ENCODE results near the gene FXYD6. TPM values are rescaled to one million over a fixed set of nuclear protein-coding genes. Genes with fewer than 3 reads are reported as not detected.

The FXYD6 gene
- total RNA-seq, 1 donor from 2014 or later = 10.5 TPM

- Histone ChIP-seq H4K20me1 (ENCODE audit: insufficient read depth, low read length) (no peaks in the 10 kb centered on the region), H3K79me2 (ENCODE audit: insufficient read depth, low read length) (no peaks in the 10 kb centered on the region), H3K27me3 (ENCODE audit: insufficient read depth, low read length) (peaks cover 7% of the 10 kb centered on the region), H3K9me3 (ENCODE audit: insufficient read depth, low read depth, low read length) (no peaks in the 10 kb centered on the region), H2AFZ (ENCODE audit: low read depth, low read length) (no peak overlapping the region), H3K4me2 (ENCODE audit: low read length) (no peak overlapping the region), H3K27ac (ENCODE audit: low read depth, low read length) (no peak overlapping the region), H3K36me3 (ENCODE audit: insufficient read depth, low read length) (no peaks in the 10 kb centered on the region), H3K4me3 (ENCODE audit: insufficient read depth, low read depth, low read length) (no peak overlapping the region), H3K4me1 (ENCODE audit: insufficient read depth, low read length) (peaks cover 1% of the 10 kb centered on the region), H3K9ac (ENCODE audit: low read length) (no peak overlapping the region)
- H3K9me3 Mint-ChIP-seq (ENCODE audit: unreplicated experiment) = peaks cover 6% of the 10 kb centered on the region
- no peak overlapping the region for H3K27ac Mint-ChIP-seq (ENCODE audit: unreplicated experiment)
- peaks cover 48% of the 10 kb centered on the region for H3K27me3 Mint-ChIP-seq (ENCODE audit: low read depth, unreplicated experiment)
- no peak for TF ChIP-seq EZH2 (IDR thresholded peaks at IDR 0.05; ENCODE audit: insufficient read depth, low read length)
- TF ChIP-seq CTCF (IDR thresholded peaks at IDR 0.05; ENCODE audit: insufficient read depth, low read depth, low read length) = no peak
- H3K4me1 Mint-ChIP-seq (ENCODE audit: low read depth, unreplicated experiment) = peaks cover 13% of the 10 kb centered on the region
- no peak for DNase-seq (ENCODE audit: low read depth)
- H3K4me3 Mint-ChIP-seq (ENCODE audit: unreplicated experiment) = no peak overlapping the region
- H3K36me3 Mint-ChIP-seq (ENCODE audit: low read depth, unreplicated experiment) = no peaks in the 10 kb centered on the region
- FAIRE-seq = no peak
Observed at GRCh38 chr11:117834068-117834810, 42.2 kb downstream of the FXYD6 start.

- no peak overlapping the region for H3K4me2 ChIP-seq (ENCODE audit: low read length)
- no peaks in the 10 kb centered on the region for H3K36me3 ChIP-seq (ENCODE audit: insufficient read depth, low read length)
- TF ChIP-seq CTCF (IDR thresholded peaks at IDR 0.05; ENCODE audit: insufficient read depth, low read depth, low read length) = no peak
- no peak for TF ChIP-seq EZH2 (IDR thresholded peaks at IDR 0.05; ENCODE audit: insufficient read depth, low read length)
- peaks cover 6% of the 10 kb centered on the region for H3K27me3 ChIP-seq (ENCODE audit: insufficient read depth, low read length)
- peaks cover 6% of the 10 kb centered on the region for H3K9me3 Mint-ChIP-seq (ENCODE audit: unreplicated experiment)
- no peak overlapping the region for H3K9ac ChIP-seq (ENCODE audit: low read length)
- no peaks in the 10 kb centered on the region for H3K36me3 Mint-ChIP-seq (ENCODE audit: low read depth, unreplicated experiment)
- H3K4me3 Mint-ChIP-seq (ENCODE audit: unreplicated experiment) = no peak overlapping the region
- no peak overlapping the region for H3K27ac Mint-ChIP-seq (ENCODE audit: unreplicated experiment)
- peaks cover 16% of the 10 kb centered on the region for H3K4me1 Mint-ChIP-seq (ENCODE audit: low read depth, unreplicated experiment)
- DNase-seq (ENCODE audit: low read depth) (no peak), FAIRE-seq (no peak)
- peaks cover 40% of the 10 kb centered on the region for H3K27me3 Mint-ChIP-seq (ENCODE audit: low read depth, unreplicated experiment)
- no peak overlapping the region for H3K4me3 ChIP-seq (ENCODE audit: insufficient read depth, low read depth, low read length)
- no peaks in the 10 kb centered on the region for H3K79me2 ChIP-seq (ENCODE audit: insufficient read depth, low read length)
- H3K4me1 ChIP-seq (ENCODE audit: insufficient read depth, low read length) = peaks cover 9% of the 10 kb centered on the region
- H2AFZ ChIP-seq (ENCODE audit: low read depth, low read length) = no peak overlapping the region
- no peaks in the 10 kb centered on the region for H4K20me1 ChIP-seq (ENCODE audit: insufficient read depth, low read length)
- H3K9me3 ChIP-seq (ENCODE audit: insufficient read depth, low read depth, low read length) = no peaks in the 10 kb centered on the region
- no peak overlapping the region for H3K27ac ChIP-seq (ENCODE audit: low read depth, low read length)
Observed at GRCh38 chr11:117833401-117833891, 43.0 kb downstream of the FXYD6 start.

- Histone ChIP-seq H4K20me1 (ENCODE audit: insufficient read depth, low read length) (no peaks in the 10 kb centered on the region), H3K4me3 (ENCODE audit: insufficient read depth, low read depth, low read length) (no peak overlapping the region), H3K4me2 (ENCODE audit: low read length) (no peak overlapping the region), H2AFZ (ENCODE audit: low read depth, low read length) (no peak overlapping the region), H3K27me3 (ENCODE audit: insufficient read depth, low read length) (peaks cover 4% of the 10 kb centered on the region), H3K79me2 (ENCODE audit: insufficient read depth, low read length) (no peaks in the 10 kb centered on the region), H3K36me3 (ENCODE audit: insufficient read depth, low read length) (no peaks in the 10 kb centered on the region), H3K4me1 (ENCODE audit: insufficient read depth, low read length) (peaks cover 13% of the 10 kb centered on the region), H3K27ac (ENCODE audit: low read depth, low read length) (no peak overlapping the region), H3K9ac (ENCODE audit: low read length) (no peak overlapping the region), H3K9me3 (ENCODE audit: insufficient read depth, low read depth, low read length) (no peaks in the 10 kb centered on the region)
- Mint-ChIP-seq H3K27me3 (ENCODE audit: low read depth, unreplicated experiment) (peaks cover 33% of the 10 kb centered on the region), H3K4me3 (ENCODE audit: unreplicated experiment) (no peak overlapping the region), H3K27ac (ENCODE audit: unreplicated experiment) (no peak overlapping the region), H3K9me3 (ENCODE audit: unreplicated experiment) (peaks cover 6% of the 10 kb centered on the region), H3K36me3 (ENCODE audit: low read depth, unreplicated experiment) (no peaks in the 10 kb centered on the region), H3K4me1 (ENCODE audit: low read depth, unreplicated experiment) (peaks cover 12% of the 10 kb centered on the region)
- TF ChIP-seq CTCF (IDR thresholded peaks at IDR 0.05; ENCODE audit: insufficient read depth, low read depth, low read length) (no peak), EZH2 (IDR thresholded peaks at IDR 0.05; ENCODE audit: insufficient read depth, low read length) (no peak)
- FAIRE-seq (no peak), DNase-seq (ENCODE audit: low read depth) (no peak)
Observed at GRCh38 chr11:117832511-117832910, 43.9 kb downstream of the FXYD6 start.
